Epithelial cell of proximal tubule (primary cell): ENCODE data around the gene ANAPC7. TPM values are rescaled to one million over a fixed set of nuclear protein-coding genes. Genes with fewer than 3 reads are reported as not detected.
A peak's percentile ranks its signal among the peaks of the same experiment; 100 is the strongest.
"Not testable (repeated sequence)": the region's sequence is repeated elsewhere in the genome, so short reads cannot be mapped to it uniquely, and the experiment has no call there.

Source experiments
- DNase-seq: peaks from one replicate; pipeline ENCODE4 v3.0.0-alpha.2; 2011; ENCODE audit warnings: low read depth
- H3K4me3 ChIP-seq: 2 replicates; pipeline ENCODE4 v1.5.1; 2011; ENCODE audit warnings: low read depth, mild to moderate bottlenecking, low read length
- total RNA-seq: library from RNA; depleted of rRNA; stranded (reverse); fragments of >200 nt; gene quantifications from 2 replicates; pipeline ENCODE4 v1.2.3, GENCODE V29; 2015
- TF ChIP-seq, protein P1 (sequence below): conservative IDR thresholded peaks from 2 replicates; pipeline ENCODE4 v1.5.1; 2012; ENCODE audit warnings: low read depth, mild to moderate bottlenecking, low read length

The ANAPC7 gene
- 46.0 and 61.7 TPM in 2 replicates for total RNA-seq

DNA sequence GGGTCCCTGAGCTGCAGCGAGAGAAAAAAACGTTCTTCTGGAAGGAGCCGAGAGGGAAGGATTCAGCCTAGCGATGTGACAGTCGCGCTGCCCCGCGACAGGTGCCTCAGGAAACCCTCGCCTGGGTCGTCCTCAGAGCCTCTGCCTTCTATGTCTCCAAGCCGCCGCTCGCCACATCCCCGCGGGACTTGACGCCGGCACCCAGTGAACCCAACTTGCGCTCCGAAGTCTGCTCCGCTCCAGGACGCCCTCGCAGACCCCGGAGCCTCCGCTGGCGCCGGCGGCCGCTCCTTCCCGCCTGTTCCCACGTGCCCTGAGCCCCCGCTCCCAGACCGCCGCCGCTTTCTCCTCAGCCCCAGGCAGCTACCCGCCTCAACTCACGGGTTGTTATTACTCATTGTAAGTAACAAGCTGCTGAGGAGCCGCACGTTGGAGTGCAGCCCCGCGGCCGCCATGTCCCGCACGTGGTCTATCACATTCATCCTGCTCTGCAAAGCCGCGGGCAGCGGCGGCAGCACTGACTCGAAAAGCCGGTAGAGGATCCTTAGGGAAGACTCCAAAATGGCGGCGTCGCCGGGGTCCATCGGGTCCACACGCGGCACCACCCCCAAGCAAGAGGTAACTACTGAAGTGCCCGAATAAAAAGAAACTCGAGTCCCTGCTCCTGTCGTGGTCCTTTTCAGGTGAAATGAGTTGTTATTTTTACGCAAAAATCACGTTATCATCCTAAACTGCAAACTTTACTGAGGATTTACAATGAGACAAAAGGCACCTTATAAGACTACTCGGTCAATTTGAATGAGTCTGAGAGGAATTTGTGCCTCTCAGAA is at the start of gene ANAPC7:
TSS of gene ANAPC7 (minus strand) at position 563 of the 830 bp plus-strand sequence. CDS start at position 482, 81 bp downstream.
- TF ChIP-seq, protein P1, sequence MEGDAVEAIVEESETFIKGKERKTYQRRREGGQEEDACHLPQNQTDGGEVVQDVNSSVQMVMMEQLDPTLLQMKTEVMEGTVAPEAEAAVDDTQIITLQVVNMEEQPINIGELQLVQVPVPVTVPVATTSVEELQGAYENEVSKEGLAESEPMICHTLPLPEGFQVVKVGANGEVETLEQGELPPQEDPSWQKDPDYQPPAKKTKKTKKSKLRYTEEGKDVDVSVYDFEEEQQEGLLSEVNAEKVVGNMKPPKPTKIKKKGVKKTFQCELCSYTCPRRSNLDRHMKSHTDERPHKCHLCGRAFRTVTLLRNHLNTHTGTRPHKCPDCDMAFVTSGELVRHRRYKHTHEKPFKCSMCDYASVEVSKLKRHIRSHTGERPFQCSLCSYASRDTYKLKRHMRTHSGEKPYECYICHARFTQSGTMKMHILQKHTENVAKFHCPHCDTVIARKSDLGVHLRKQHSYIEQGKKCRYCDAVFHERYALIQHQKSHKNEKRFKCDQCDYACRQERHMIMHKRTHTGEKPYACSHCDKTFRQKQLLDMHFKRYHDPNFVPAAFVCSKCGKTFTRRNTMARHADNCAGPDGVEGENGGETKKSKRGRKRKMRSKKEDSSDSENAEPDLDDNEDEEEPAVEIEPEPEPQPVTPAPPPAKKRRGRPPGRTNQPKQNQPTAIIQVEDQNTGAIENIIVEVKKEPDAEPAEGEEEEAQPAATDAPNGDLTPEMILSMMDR: no peak
- peak; percentile 38 for DNase-seq
- peak within 1 kb of the TSS; percentile 97 for H3K4me3 ChIP-seq

GRCh38 chr12:110451263-110451662 is 47.8 kb upstream of the ANAPC7 start:
- TF ChIP-seq, protein P1: no peak
- DNase-seq: no peak
- H3K4me3 ChIP-seq: no peak overlapping the region

DNA sequence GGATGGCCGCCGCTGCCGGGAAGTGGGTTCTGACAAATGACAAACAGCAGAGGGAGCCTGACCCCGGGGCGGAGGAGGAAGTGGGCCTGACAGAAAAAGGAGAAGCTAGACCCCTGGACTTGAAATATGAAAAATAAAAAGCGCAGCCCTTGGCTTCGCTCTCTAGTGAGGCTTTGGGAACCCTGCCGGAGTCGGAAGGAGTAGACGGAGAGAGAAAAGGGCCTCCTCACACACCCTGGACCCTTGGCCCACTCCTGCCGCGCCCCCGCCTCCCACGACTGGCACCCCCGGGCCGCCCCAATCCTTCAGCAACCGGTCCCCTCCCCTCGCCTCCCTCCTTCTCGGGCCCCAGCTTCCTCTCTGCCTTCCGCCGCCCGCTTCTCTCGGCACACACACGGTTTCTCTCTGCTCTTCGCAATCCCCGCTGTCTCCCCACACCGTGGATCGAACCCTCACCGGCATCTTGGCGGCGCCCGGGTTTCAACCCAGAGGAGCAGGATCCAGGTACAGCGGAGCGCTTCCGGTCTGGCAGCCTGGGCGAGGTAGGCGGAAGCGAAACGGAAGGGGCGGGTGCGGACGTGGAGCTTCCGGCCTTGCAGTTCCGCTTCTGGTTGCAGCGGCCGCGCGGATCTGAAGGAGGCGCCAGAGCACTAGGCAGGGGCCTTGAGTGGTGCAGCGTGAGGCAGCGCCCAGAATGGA is 46.4 kb upstream of the ANAPC7 start, which contains the start of gene ARPC3:
TSS of gene ARPC3 (minus strand) at position 539 of the 699 bp plus-strand sequence. CDS start at position 462, 77 bp downstream.
- TF ChIP-seq, protein P1: peak; percentile 80
- H3K4me3 ChIP-seq: peak within 1 kb of the TSS; percentile 99
- DNase-seq: no peak

- H3K4me3 ChIP-seq: no peak overlapping the region
- DNase-seq: no peak
- TF ChIP-seq, protein P1: no peak
These were observed 40.9 kb upstream of the ANAPC7 start for GRCh38 chr12:110444455-110444854.

DNA sequence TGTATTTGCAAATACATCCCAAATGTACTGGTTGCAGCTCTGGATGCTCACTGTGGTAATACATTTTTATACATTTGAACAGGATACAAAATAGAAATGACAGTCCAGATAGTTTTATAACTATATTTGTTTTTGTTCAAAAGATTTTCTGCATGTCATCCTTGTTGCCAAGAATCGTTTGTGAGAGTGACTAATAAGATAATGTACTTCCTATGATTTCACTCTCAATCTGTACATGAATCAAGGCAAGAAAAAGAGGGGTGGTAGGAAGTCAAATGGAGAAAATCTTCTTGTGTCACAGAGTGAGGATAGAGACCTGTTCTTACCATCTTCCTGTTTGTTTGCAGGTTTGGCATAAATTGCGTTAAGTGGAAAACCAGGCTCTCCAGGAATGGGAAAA is 32.7 kb upstream of the ANAPC7 start:
- no peak for DNase-seq
- TF ChIP-seq, protein P1: no peak
- H3K4me3 ChIP-seq: no peak overlapping the region

DNA sequence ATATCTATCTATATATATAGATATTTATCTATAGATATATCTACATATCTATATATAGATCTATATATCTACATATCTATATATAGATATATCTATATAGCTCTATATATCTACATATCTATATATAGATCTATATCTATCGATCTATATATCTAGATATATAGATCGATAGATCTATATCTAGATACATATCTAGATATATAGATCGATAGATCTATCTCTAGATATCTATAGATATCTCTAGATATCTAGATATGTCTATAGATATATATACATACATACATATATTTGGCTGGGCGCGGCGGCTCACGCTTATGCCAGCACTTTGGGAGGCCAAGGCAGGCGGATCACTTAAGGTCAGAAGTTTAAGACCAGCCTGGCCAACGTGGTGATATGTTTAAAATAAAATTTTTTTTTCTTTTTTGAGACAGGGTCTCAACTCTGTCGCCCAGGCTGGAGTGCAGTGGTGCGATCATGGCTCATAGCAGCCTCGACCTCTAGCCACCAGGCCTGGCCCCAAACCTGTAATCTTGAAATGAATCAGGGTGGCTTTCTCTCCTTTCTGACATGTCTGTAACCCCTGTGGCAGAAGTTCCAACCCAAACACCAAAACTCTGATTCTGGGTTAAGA is 28.6 kb upstream of the ANAPC7 start:
- TF ChIP-seq, protein P1: no peak

DNA sequence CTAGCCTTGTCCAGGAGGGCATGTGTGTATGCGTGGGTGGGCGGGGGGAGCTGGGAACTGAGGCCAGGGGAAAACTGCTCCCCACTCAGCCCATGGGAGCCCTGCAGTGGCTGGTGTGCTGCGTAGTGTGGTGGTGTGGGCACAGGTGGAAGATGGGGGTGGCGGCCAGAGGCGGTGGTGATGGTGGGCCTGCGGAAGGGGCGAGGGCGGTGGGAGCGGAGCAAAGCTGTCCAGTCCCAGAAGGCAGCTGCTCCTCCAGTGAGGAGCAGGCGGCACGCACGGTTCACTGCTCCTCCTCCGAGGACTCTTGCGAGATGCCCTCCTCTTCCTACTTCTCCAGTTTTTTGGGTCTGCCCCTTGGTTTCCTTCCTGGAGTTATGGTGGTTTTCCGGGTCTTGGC is 26.2 kb upstream of the ANAPC7 start:
- DNase-seq, H3K4me3 ChIP-seq: not testable (repeated sequence)

More for the DNA sequence above, 28.6 kb upstream of the ANAPC7 start:
- H3K4me3 ChIP-seq: peak overlapping the region; percentile 48
- DNase-seq: no peak
